Smooth muscle cell (in vitro differentiated cells): ENCODE measurements around the gene KLHL11. TPM values are rescaled to one million over a fixed set of nuclear protein-coding genes. Genes with fewer than 3 reads are reported as not detected.

Source experiments
- DNase-seq: peaks from one replicate; lab custom pipeline; 2025; ENCODE audit not compliant: unreplicated experiment; lab: John Stamatoyannopoulos, UW
- H2AFZ ChIP-seq: fragments of 200-600 bp; sonication (generic); 2 replicates; pipeline ENCODE4 v1.6.0; 2016; ENCODE audit warnings: antibody characterized with exemption, low read depth, mild to moderate bottlenecking
- H3F3A ChIP-seq: fragments of 200-600 bp; sonication (generic); 2 replicates; pipeline ENCODE4 v1.6.0; 2017; ENCODE audit warnings: antibody characterized with exemption, low read depth
- H3K27ac ChIP-seq: fragments of 200-600 bp; sonication (generic); 2 replicates; pipeline ENCODE4 v1.5.1; 2016; ENCODE audit warnings: low read depth, mild to moderate bottlenecking
- H3K27me3 ChIP-seq: fragments of 200-600 bp; sonication (generic); 2 replicates; pipeline ENCODE4 v1.6.1; 2016; ENCODE audit warnings: low read depth, mild to moderate bottlenecking
- H3K36me3 ChIP-seq: fragments of 200-600 bp; sonication (generic); 2 replicates; pipeline ENCODE4 v1.5.1; 2016; ENCODE audit warnings: low read depth
- H3K4me1 ChIP-seq: fragments of 200-600 bp; sonication (generic); 2 replicates; pipeline ENCODE4 v1.5.1; 2016; ENCODE audit warnings: low read depth
- H3K4me2 ChIP-seq: fragments of 200-600 bp; sonication (generic); 2 replicates; pipeline ENCODE4 v1.6.0; 2016; ENCODE audit warnings: mild to moderate bottlenecking
- H3K4me3 ChIP-seq: fragments of 200-600 bp; sonication (generic); 2 replicates; pipeline ENCODE4 v1.5.1; 2016; ENCODE audit warnings: mild to moderate bottlenecking
- H3K79me2 ChIP-seq: fragments of 200-600 bp; sonication (generic); 2 replicates; pipeline ENCODE4 v1.6.0; 2016; ENCODE audit warnings: low read depth, mild to moderate bottlenecking
- H3K9ac ChIP-seq: fragments of 200-600 bp; sonication (generic); 2 replicates; pipeline ENCODE4 v1.6.0; 2016; ENCODE audit warnings: low read depth
- H3K9me3 ChIP-seq: fragments of 200-600 bp; sonication (generic); replicated peaks from 2 replicates; pipeline ENCODE4 v1.5.1; 2016; ENCODE audit warnings: low read depth
- H4K20me1 ChIP-seq: fragments of 200-600 bp; sonication (generic); 2 replicates; pipeline ENCODE4 v1.6.0; 2016; ENCODE audit warnings: low read depth
- CTCF ChIP-seq: fragments of 200-600 bp; sonication (generic); IDR thresholded peaks from 2 replicates; pipeline ENCODE4 v1.5.1; 2017; ENCODE audit warnings: borderline replicate concordance, mild to moderate bottlenecking, antibody characterized with exemption; ENCODE audit not compliant: insufficient read depth, poor library complexity, severe bottlenecking
- WGBS: methylation state at CpG from one replicate; pipeline ENCODE4 v1.1.7; 2016; ENCODE audit warnings: low lambda C conversion rate; 5-methylcytosine and 5-hydroxymethylcytosine counted together
- polyA plus RNA-seq: library from polyadenylated mRNA; unstranded; fragments of >200 nt; fragmentation: Nextera tagmentation; extraction: Ambion mirVana; gene quantifications from 2 replicates; pipeline ENCODE4 v1.2.1, GENCODE V29; 2016
- total RNA-seq: library from RNA; depleted of rRNA; stranded (reverse); fragments of >200 nt; gene quantifications from 2 replicates; pipeline ENCODE4 v1.2.3, GENCODE V29; 2014

KLHL11 gene
- total and polyA plus RNA-seq, 2 experiments from 2014 or later = 7.9 to 23.8 TPM

GRCh38 chr17:41871789-41872188 lies 6.6 kb upstream of the KLHL11 start:
- 93% methylated on average over 10 of the region's 10 CpGs for WGBS
- Histone ChIP-seq H3K4me3 (no peak overlapping the region), H3K36me3 (peaks cover 24% of the 10 kb centered on the region), H3K4me2 (no peak overlapping the region), H2AFZ (no peak overlapping the region), H3K9me3 (no peaks in the 10 kb centered on the region), H4K20me1 (peaks cover 19% of the 10 kb centered on the region), H3K27ac (no peak overlapping the region), H3K79me2 (no peaks in the 10 kb centered on the region), H3K4me1 (no peaks in the 10 kb centered on the region), H3K27me3 (no peaks in the 10 kb centered on the region), H3F3A (peaks cover 33% of the 10 kb centered on the region), H3K9ac (no peak overlapping the region)
- no peak for DNase-seq
- TF ChIP-seq CTCF = no peak

- TF ChIP-seq CTCF = no peak
- WGBS = 92% methylated on average over 7 of the region's 7 CpGs
- H3F3A ChIP-seq = peaks cover 38% of the 10 kb centered on the region
- peaks cover 23% of the 10 kb centered on the region for H3K36me3 ChIP-seq
- H3K4me3 ChIP-seq = no peak overlapping the region
- no peak overlapping the region for H3K9ac ChIP-seq
- peaks cover 19% of the 10 kb centered on the region for H4K20me1 ChIP-seq
- H2AFZ ChIP-seq = no peak overlapping the region
- H3K27me3 ChIP-seq = no peaks in the 10 kb centered on the region
- H3K27ac ChIP-seq = no peak overlapping the region
- H3K79me2 ChIP-seq = no peaks in the 10 kb centered on the region
- no peaks in the 10 kb centered on the region for H3K4me1 ChIP-seq
- no peak for DNase-seq
- H3K4me2 ChIP-seq = no peak overlapping the region
- no peaks in the 10 kb centered on the region for H3K9me3 ChIP-seq
These were observed 5.4 kb upstream of the KLHL11 start for GRCh38 chr17:41870627-41871026.

- Histone ChIP-seq H3K9me3 (no peaks in the 10 kb centered on the region), H3K27ac (no peak overlapping the region), H3K27me3 (no peaks in the 10 kb centered on the region), H3K4me3 (no peak overlapping the region), H2AFZ (no peak overlapping the region), H3K36me3 (peaks cover 23% of the 10 kb centered on the region), H4K20me1 (peaks cover 19% of the 10 kb centered on the region), H3K4me2 (no peak overlapping the region), H3K79me2 (no peaks in the 10 kb centered on the region), H3F3A (peaks cover 38% of the 10 kb centered on the region), H3K9ac (no peak overlapping the region), H3K4me1 (no peaks in the 10 kb centered on the region)
- DNase-seq = no peak
- 95% methylated on average over 2 of the region's 2 CpGs for WGBS
- no peak for TF ChIP-seq CTCF
These were observed 4.9 kb upstream of the KLHL11 start for GRCh38 chr17:41870097-41870496.

GRCh38 chr17:41869426-41869825 lies 4.2 kb upstream of the KLHL11 start:
- Histone ChIP-seq H3K4me1 (no peaks in the 10 kb centered on the region), H3K9ac (no peak overlapping the region), H2AFZ (no peak overlapping the region), H4K20me1 (peaks cover 20% of the 10 kb centered on the region), H3K36me3 (peaks cover 23% of the 10 kb centered on the region), H3K4me3 (no peak overlapping the region), H3K27me3 (no peaks in the 10 kb centered on the region), H3K79me2 (peaks cover 4% of the 10 kb centered on the region), H3F3A (peaks cover 35% of the 10 kb centered on the region), H3K4me2 (no peak overlapping the region), H3K9me3 (no peaks in the 10 kb centered on the region), H3K27ac (no peak overlapping the region)
- no peak for TF ChIP-seq CTCF
- 89% methylated on average over 9 of the region's 9 CpGs for WGBS
- no peak for DNase-seq
